AG08396 (cell line): Measurements from ENCODE around the gene ZNF592.
A peak's percentile ranks its signal among the peaks of the same experiment; 100 is the strongest.

Experiments
- DNase-seq: peaks from one replicate; pipeline ENCODE4 v3.0.0; 2012; ENCODE audit warnings: low spot score, mixed read lengths

Gene ZNF592

GRCh38 chr15:84829428-84829827 is 81.0 kb downstream of the ZNF592 start:
- DNase-seq: no peak

DNA sequence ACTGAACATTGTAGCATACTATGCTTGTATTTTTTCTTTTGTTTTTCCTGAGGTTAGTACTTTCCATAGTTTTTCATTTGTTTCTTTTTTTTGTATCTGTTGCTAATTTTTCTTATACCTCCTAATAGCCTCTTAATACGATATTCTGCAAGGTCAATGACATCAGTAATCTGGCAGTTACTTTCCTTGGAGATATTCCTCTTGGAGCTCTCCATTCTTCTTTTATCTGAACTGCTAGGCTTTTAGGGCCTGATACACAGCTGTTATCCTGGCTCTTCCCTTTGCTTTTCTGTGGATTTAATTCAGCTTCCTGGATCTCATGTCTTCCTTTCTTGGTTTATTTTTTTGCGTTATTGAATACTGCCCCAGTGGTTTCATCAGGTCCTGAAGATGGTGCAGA is 81.6 kb downstream of the ZNF592 start:
- DNase-seq: no peak

DNA sequence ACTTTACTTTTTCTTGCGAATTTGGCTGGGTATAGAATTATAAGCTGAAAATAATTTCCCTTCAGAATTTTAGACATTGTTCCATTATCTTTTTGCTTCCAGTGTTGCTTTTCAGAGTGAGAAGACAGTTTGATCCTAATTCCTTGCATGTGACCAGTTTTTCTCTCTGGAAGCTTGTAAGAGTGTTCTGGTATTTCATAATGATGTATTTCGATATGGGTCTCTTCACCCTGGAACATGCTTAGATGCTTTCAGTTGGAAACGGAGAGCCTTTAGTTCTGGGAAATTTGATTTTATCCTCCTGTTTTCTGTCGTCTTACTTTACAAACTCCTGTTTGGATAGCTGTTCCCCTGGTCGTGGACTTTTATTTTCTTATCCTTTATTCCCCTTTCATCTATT is 82.6 kb downstream of the ZNF592 start:
- DNase-seq: no peak

- no peak for DNase-seq
Observed at GRCh38 chr15:84831613-84832012, 83.2 kb downstream of the ZNF592 start.

GRCh38 chr15:84832448-84833040 is 84.2 kb downstream of the ZNF592 start:
- DNase-seq: no peak

DNA sequence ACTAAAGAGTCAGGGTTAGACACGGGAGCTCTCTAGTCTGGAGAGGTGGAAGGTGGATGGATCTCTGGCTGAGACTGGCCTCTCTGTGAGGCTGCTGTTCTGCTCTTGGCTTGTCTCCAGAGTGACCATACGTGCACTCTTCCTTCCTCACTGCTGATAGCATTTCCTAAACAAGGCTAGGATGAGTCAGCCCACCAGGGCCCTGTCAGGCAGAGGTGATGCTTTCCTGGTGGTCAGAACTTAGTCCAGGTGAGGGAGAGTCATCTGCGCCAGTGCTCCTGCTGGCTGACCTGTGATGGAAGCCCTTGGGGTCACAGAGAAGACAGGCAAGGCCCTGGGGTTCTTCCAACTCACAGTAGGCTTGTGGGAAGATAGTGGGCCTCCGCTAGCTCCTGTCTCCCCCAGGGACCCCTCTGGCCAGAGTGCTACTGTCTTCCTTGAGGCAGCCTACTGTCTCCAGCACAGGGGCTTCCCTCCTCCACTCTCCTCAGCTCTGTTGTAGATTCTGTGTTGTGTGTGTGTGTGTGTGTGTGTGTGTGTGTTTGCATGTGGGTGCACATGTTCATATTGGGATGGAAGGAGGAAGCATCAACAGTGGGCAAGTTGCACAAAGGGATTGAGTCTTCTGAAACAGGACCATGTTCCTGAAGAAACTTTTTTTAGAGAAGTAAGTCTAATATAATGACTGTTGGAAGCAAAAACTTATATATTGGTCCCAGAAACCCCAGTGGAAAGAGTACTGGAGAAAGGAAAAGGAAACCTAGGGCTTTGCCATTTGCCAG is 85.2 kb downstream of the ZNF592 start:
- peak; percentile 54 for DNase-seq

GRCh38 chr15:84834229-84834955 is 86.0 kb downstream of the ZNF592 start:
- DNase-seq: no peak

DNA sequence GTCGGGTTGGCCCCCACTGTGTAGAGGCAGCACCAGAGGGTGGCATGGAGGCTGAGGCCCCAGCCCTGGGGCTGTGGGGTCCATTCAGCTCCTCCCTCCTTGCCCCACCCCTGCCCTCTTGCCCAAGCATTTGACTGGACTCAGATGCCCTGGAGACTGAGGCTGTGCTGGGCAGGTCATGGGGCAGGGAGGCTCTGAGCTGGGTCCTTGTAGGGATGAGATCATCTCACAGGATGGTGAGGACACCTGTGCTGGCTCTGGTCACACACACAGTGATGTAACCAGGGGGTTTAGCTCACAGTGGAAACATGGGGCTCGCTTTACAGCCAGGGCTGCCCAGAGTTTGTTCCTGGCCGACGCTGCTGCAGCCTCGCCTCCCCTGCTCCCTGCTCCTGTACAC is 86.6 kb downstream of the ZNF592 start:
- no peak for DNase-seq

DNA sequence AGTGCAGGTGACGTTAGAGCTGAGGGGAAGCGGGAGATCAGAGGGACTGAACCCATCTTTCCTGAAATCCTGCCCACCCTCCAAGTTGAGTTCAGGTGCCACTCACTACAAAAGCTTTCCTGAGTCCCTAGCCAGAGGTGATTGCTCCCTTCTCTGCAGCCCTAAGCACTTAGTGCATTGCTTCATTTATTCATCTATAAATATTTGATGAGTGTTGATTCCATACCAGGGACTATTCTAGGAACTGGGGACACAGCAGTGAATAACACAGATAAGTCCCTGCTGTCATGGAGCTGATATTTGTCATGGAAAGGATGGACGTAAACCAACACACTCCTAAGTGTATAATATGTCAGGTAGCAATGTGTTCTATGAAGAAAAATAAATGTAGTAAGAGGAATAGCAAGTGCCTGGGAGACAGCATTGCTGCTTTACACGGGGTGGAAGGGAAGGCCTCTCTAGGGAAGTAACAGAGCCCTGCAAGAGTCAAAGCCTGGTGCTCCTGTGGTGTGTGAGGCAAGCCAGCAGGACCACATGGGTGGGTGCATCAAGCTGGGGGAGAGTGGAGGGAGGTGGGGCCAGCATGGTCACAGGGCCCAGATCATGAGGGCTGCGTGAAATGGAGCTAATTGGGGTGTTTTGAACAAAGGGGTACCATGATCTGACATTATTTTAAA is 87.4 kb downstream of the ZNF592 start:
- no peak for DNase-seq

DNA sequence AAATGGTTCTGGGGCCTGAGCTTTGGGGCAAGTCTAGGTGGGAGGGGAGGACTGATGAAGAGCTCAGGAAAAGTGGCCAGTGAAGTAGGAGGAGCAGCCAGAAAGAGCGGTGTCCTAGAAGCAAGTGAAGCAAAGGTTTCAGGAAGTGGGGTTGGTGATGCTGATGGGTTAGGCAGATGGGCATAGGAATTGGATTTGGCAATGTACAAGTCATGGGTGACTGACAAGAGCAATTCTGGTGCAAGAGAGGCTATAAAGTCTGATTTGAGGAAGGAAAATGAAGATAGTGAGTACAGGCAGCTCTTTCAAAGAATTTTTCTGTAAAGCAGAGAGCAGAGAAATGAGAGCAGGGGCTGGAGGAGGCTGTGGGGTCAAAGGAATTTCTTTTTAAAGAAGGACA is 88.5 kb downstream of the ZNF592 start:
- DNase-seq: no peak

DNA sequence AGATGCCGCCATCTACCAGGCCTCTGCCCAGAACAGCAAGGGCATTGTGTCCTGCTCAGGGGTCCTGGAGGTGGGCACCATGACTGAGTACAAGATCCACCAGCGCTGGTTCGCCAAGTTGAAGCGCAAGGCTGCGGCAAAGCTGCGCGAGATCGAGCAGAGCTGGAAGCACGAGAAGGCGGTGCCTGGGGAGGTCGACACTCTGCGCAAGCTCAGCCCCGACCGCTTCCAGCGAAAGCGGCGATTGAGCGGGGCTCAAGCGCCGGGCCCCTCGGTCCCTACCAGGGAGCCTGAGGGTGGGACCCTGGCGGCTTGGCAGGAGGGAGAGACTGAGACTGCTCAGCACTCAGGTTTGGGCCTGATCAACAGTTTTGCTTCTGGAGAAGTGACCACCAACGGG is 91.3 kb downstream of the ZNF592 start:
- DNase-seq: no peak

GRCh38 chr15:84840255-84840654 is 91.9 kb downstream of the ZNF592 start:
- DNase-seq: no peak

DNA sequence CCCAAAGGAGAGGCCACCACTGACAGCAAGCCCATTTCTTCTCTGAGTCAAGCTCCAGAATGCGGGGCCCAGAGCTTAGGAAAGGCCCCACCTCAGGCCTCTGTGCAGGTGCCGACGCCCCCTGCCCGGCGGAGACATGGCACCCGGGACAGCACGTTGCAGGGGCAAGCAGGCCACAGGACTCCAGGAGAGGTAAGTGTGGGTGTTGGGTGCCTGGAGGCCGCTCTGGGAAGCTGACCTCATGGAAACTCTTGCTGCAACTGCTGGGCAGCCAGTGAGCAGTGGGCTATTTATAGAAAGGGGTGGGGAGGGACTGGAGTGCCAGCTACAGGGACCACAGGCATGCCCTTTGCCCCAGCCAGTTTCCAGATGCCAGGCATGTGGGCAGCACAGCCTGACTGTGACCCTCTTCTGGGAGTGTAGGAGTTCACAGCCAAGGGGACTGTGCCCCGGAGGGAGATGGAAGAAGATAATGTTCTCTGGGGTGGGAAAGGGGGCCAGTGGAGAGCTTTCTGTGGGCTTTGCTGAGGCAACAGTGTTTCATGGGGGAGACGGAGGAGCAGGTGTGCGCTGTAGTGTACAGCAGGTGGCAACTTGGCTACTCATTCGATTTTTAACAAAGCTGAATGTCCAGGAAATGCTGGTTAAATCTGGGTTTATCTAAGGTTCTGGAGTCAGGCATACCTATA is 92.5 kb downstream of the ZNF592 start:
- peak; percentile 86 for DNase-seq

DNA sequence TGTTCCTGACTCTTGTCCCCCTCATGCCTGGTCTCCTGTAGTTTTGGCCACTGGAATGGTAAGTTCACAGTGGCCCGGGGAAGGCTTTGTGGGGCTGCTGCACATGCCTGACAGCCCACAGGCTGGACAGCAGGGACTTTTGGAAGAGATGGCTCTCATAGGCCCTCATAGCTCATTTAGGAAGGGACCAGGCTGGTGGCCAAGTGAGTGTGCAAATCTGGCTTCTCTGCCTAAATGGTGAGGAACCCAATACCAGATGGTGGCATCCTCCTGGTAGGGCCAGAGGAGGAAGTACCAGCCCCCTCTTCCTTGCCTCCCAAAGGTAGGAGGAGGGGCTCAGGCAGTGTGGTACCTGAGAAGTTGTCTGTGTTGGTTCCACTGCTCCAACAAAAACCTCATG is 94.4 kb downstream of the ZNF592 start:
- DNase-seq: no peak

GRCh38 chr15:84844964-84845363 is 96.6 kb downstream of the ZNF592 start:
- no peak for DNase-seq

GRCh38 chr15:84845631-84846030 is 97.2 kb downstream of the ZNF592 start:
- DNase-seq: peak; percentile 64

DNA sequence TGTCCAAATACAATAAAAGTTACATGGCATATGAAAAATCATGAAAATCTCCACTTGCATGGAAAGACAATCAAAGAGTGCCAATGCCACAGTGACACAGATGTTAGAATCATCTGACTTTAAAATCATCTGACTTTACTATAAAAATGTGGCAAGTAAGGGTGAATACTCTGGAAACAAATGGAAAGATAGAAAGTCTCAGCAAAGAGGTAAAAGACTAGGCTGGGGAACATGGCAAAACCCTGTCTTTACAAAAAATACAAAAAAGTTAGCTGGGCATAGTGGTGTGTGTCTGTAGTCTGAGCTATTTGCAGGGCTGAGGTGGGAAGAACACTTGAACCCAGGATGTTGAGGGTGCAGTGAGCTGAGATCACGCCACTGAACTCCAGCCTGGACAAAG is 97.9 kb downstream of the ZNF592 start:
- no peak for DNase-seq

GRCh38 chr15:84847382-84847781 is 99.0 kb downstream of the ZNF592 start:
- DNase-seq: no peak

DNA sequence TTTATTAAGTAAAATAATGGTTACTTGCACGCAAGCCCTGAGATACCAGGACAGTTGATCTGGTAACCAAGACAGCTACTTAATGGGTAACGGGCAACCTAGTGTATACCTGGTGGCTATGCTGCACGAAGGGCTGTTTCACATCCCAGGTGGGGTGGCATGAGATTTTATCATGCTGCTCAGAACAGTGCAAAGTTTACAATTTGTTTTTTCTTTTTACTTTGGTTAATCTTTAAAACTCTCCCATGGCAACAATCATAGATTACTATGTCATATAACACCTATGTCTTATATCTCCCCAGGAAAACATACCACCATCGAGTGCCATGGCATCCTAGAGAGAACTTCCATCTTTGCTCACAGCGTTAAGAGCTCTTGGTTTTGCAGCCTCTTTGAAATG is 103.8 kb downstream of the ZNF592 start:
- no peak for DNase-seq

GRCh38 chr15:84855136-84855535 is 106.7 kb downstream of the ZNF592 start:
- no peak for DNase-seq

GRCh38 chr15:84855765-84856164 is 107.4 kb downstream of the ZNF592 start:
- no peak for DNase-seq
